ENCODE measurements around the gene SNRNP48.

- TF ChIP-seq CTCF (IDR thresholded peaks at IDR 0.05) (no peak), POLR2A (IDR thresholded peaks at IDR 0.05) (no peak)
Measured at GRCh38 chr6:7566617-7567173, 23.3 kb upstream of the SNRNP48 start.
